GM21447 (cell line): Measurements from ENCODE around the gene RSBN1L.

Experiments used
- ATAC-seq: cut with Tn5 transposase; IDR thresholded peaks from one replicate; pipeline ENCODE4 v1.9.1; 2021; ENCODE audit not compliant: unreplicated experiment

Gene RSBN1L

GRCh38 chr7:77799078-77799964 lies 103.1 kb downstream of the RSBN1L start:
- ATAC-seq: peak; percentile 1

- ATAC-seq: peak; percentile 16
Observed at GRCh38 chr7:77800158-77800557, 103.9 kb downstream of the RSBN1L start.

GRCh38 chr7:77800730-77801129 lies 104.5 kb downstream of the RSBN1L start:
- no peak for ATAC-seq

GRCh38 chr7:77802557-77803405 lies 106.5 kb downstream of the RSBN1L start:
- no peak for ATAC-seq

GRCh38 chr7:77806425-77806824 lies 110.2 kb downstream of the RSBN1L start:
- ATAC-seq: no peak

- no peak for ATAC-seq
Observed at GRCh38 chr7:77808517-77808916, 112.3 kb downstream of the RSBN1L start.

GRCh38 chr7:77811516-77812289 lies 115.4 kb downstream of the RSBN1L start:
- ATAC-seq: no peak

GRCh38 chr7:77812290-77812685 lies 116.0 kb downstream of the RSBN1L start:
- ATAC-seq: no peak

GRCh38 chr7:77813180-77813579 lies 116.9 kb downstream of the RSBN1L start:
- no peak for ATAC-seq

GRCh38 chr7:77819021-77819420 lies 122.8 kb downstream of the RSBN1L start:
- ATAC-seq: no peak

- ATAC-seq: no peak
Observed at GRCh38 chr7:77820967-77821366, 124.7 kb downstream of the RSBN1L start.

- no peak for ATAC-seq
Observed at GRCh38 chr7:77822269-77822668, 126.0 kb downstream of the RSBN1L start.

GRCh38 chr7:77823787-77824186 lies 127.5 kb downstream of the RSBN1L start:
- ATAC-seq: peak; percentile 33

- no peak for ATAC-seq
Observed at GRCh38 chr7:77824636-77825035, 128.4 kb downstream of the RSBN1L start.

GRCh38 chr7:77825131-77825530 lies 128.9 kb downstream of the RSBN1L start:
- no peak for ATAC-seq

GRCh38 chr7:77826300-77826699 lies 130.0 kb downstream of the RSBN1L start:
- no peak for ATAC-seq

- ATAC-seq: no peak
Observed at GRCh38 chr7:77827999-77828398, 131.7 kb downstream of the RSBN1L start.

- ATAC-seq: no peak
Observed at GRCh38 chr7:77830649-77831355, 134.5 kb downstream of the RSBN1L start.

- ATAC-seq: no peak
Observed at GRCh38 chr7:77831481-77831880, 135.2 kb downstream of the RSBN1L start.

GRCh38 chr7:77831953-77832352 lies 135.7 kb downstream of the RSBN1L start:
- ATAC-seq: no peak
